OCI-LY7 (cell line): ENCODE measurements around the gene BAIAP2. TPM values are rescaled to one million over a fixed set of nuclear protein-coding genes. Genes with fewer than 3 reads are reported as not detected.

ENCODE experiments used
- BruUV-seq: library from RNA; stranded (reverse); fragments of 400-500 nt; replicated peaks from 2 replicates; lab custom pipeline; 2021; lab: Mats Ljungman, UMichigan
- CTCF ChIA-PET: fragments of 300-600 bp; sonication (Branson Sonifier 250); formaldehyde crosslinking; loops from one replicate; lab custom pipeline; 2022; ENCODE audit warnings: antibody characterized with exemption; ENCODE audit not compliant: unreplicated experiment; lab: Charles Lee
- POLR2A ChIA-PET: fragments of 300-600 bp; sonication (Branson Sonifier 250); formaldehyde crosslinking; loops from one replicate; lab custom pipeline; 2022; ENCODE audit warnings: antibody characterized with exemption; lab: Charles Lee
- DNase-seq: peaks from one replicate; pipeline ENCODE4 v3.0.0-alpha.2; 2015; ENCODE audit warnings: low spot score
- H2AFZ ChIP-seq: fragments of 200-600 bp; sonication (generic), shearing (Covaris generic); 2 replicates; pipeline ENCODE4 v1.6.1; 2014; ENCODE audit warnings: mild to moderate bottlenecking, antibody characterized with exemption, low read length, moderate library complexity
- H3K27ac ChIP-seq: fragments of 200-600 bp; sonication (generic); 2 replicates; pipeline ENCODE4 v1.5.1; 2014; ENCODE audit warnings: mixed run types, low read depth, mild to moderate bottlenecking, moderate library complexity, low read length, inconsistent platforms; ENCODE audit not compliant: poor library complexity, severe bottlenecking
- H3K36me3 ChIP-seq: fragments of 200-600 bp; sonication (generic); 2 replicates; pipeline ENCODE4 v1.6.1; 2014; ENCODE audit warnings: mild to moderate bottlenecking, antibody characterized with exemption, low read length, moderate library complexity, mixed read lengths; ENCODE audit not compliant: insufficient read depth
- H3K4me1 ChIP-seq: fragments of 200-600 bp; sonication (generic); 2 replicates; pipeline ENCODE4 v1.5.1; 2014; ENCODE audit warnings: mild to moderate bottlenecking, low read length; ENCODE audit not compliant: insufficient read depth, poor library complexity, severe bottlenecking
- H3K4me2 ChIP-seq: fragments of 200-600 bp; sonication (generic); 2 replicates; pipeline ENCODE4 v1.6.1; 2014; ENCODE audit warnings: mild to moderate bottlenecking, low read length
- H3K4me3 ChIP-seq: fragments of 200-600 bp; sonication (generic); 2 replicates; pipeline ENCODE4 v1.5.1; 2014; ENCODE audit warnings: mild to moderate bottlenecking, low read depth, low read length; ENCODE audit not compliant: poor library complexity, severe bottlenecking
- H3K79me2 ChIP-seq: fragments of 200-600 bp; sonication (generic); 2 replicates; pipeline ENCODE4 v1.6.1; 2016; ENCODE audit warnings: low read depth, mild to moderate bottlenecking, low read length, moderate library complexity, mixed read lengths; ENCODE audit not compliant: insufficient read depth
- H3K9me2 ChIP-seq: fragments of 200-600 bp; sonication (generic); 2 replicates; pipeline ENCODE4 v1.6.1; 2016; ENCODE audit warnings: mild to moderate bottlenecking, low read length, mixed read lengths; ENCODE audit not compliant: insufficient read depth
- H3K9me3 ChIP-seq: fragments of 200-600 bp; sonication (generic); 2 replicates; pipeline ENCODE4 v1.6.1; 2014; ENCODE audit warnings: mild to moderate bottlenecking, mixed run types, low read length, mixed read lengths
- H4K20me1 ChIP-seq: fragments of 200-600 bp; sonication (generic); 2 replicates; pipeline ENCODE4 v1.6.1; 2014; ENCODE audit warnings: mild to moderate bottlenecking, antibody characterized with exemption, low read length, moderate library complexity, mixed read lengths; ENCODE audit not compliant: insufficient read depth
- CTCF ChIP-seq: fragments of 200-600 bp; sonication (generic); conservative IDR thresholded peaks from 2 replicates; pipeline ENCODE4 v1.5.1; 2014; ENCODE audit warnings: mild to moderate bottlenecking, antibody characterized with exemption, low read length, moderate library complexity, mixed read lengths
- EZH2phosphoT487 ChIP-seq: fragments of 200-600 bp; sonication (generic); IDR thresholded peaks from 2 replicates; pipeline ENCODE4 v1.6.1; 2018; ENCODE audit warnings: low read depth, borderline replicate concordance, mild to moderate bottlenecking, mixed run types, antibody characterized with exemption, low read length, moderate library complexity, mixed read lengths
- intact Hi-C: fragments of 100-400 bp; cut with micrococcal nuclease; formaldehyde crosslinking; loops from one replicate; pipeline ENCODE4 v1.10.0; 2022; ENCODE audit not compliant: unreplicated experiment
- total RNA-seq, 2 experiments: library from RNA; depleted of rRNA in 1 of 2; stranded (reverse); fragments of >200 nt in 1 of 2; shearing (Covaris generic) in 1 of 2; gene quantifications; 2 replicates each; pipeline ENCODE4 v1.2.3, GENCODE V29; 2014 to 2022

The BAIAP2 gene
- total RNA-seq, 2 experiments from 2014 or later: 2.1 to 2.3 TPM

- no TSS peak for BruUV-seq
- Histone ChIP-seq H3K36me3 (no peaks in the 10 kb centered on the region), H3K9me3 (no peaks in the 10 kb centered on the region), H4K20me1 (no peaks in the 10 kb centered on the region; the same call in 1 of the 2 replicates), H3K4me2 (no peak overlapping the region), H3K79me2 (no peaks in the 10 kb centered on the region), H3K9me2 (no peaks in the 10 kb centered on the region), H2AFZ (no peak overlapping the region), H3K4me3 (no peak overlapping the region), H3K27ac (no peak overlapping the region), H3K4me1 (no peaks in the 10 kb centered on the region)
- TF ChIP-seq CTCF: no peak
- no peak for TF ChIP-seq EZH2phosphoT487
- ChIA-PET CTCF (no interaction called here), POLR2A (no interaction called here)
- no peak for DNase-seq
- intact Hi-C loops: no loop called here
Observed at GRCh38 chr17:81126281-81127132, 91.6 kb downstream of the BAIAP2 start.

GRCh38 chr17:81127133-81127455 lies 92.1 kb downstream of the BAIAP2 start:
- no peaks in the 10 kb centered on the region for H3K9me2 ChIP-seq
- TF ChIP-seq CTCF: no peak
- no peak for TF ChIP-seq EZH2phosphoT487
- no peaks in the 10 kb centered on the region for H3K9me3 ChIP-seq
- no peaks in the 10 kb centered on the region for H3K79me2 ChIP-seq
- H4K20me1 ChIP-seq: no peaks in the 10 kb centered on the region; the same call in 1 of the 2 replicates
- no peak overlapping the region for H2AFZ ChIP-seq
- no peak overlapping the region for H3K4me2 ChIP-seq
- no peak overlapping the region for H3K4me3 ChIP-seq
- H3K4me1 ChIP-seq: no peaks in the 10 kb centered on the region
- CTCF ChIA-PET: no interaction called here
- DNase-seq: no peak
- BruUV-seq: no TSS peak
- H3K27ac ChIP-seq: no peak overlapping the region
- H3K36me3 ChIP-seq: no peaks in the 10 kb centered on the region
- POLR2A ChIA-PET: no interaction called here
- intact Hi-C loops: no loop called here

- no peaks in the 10 kb centered on the region; the same call in 1 of the 2 replicates for H4K20me1 ChIP-seq
- DNase-seq: no peak
- CTCF ChIA-PET: no interaction called here
- no peaks in the 10 kb centered on the region for H3K4me1 ChIP-seq
- POLR2A ChIA-PET: no interaction called here
- H3K4me2 ChIP-seq: no peak overlapping the region
- intact Hi-C loops: no loop called here
- H3K9me2 ChIP-seq: no peaks in the 10 kb centered on the region
- no peaks in the 10 kb centered on the region for H3K36me3 ChIP-seq
- H2AFZ ChIP-seq: no peak overlapping the region
- no peaks in the 10 kb centered on the region for H3K79me2 ChIP-seq
- no peak overlapping the region for H3K4me3 ChIP-seq
- no peaks in the 10 kb centered on the region for H3K9me3 ChIP-seq
- TF ChIP-seq CTCF (no peak), EZH2phosphoT487 (no peak)
- no TSS peak for BruUV-seq
- no peak overlapping the region for H3K27ac ChIP-seq
Observed at GRCh38 chr17:81127526-81128177, 92.7 kb downstream of the BAIAP2 start.
